Activated CD8-positive, alpha-beta T cell treated with anti-CD3 and anti-CD28 coated beads for 36 hours (primary cell): ENCODE measurements around the gene TRABD2B. TPM values are rescaled to one million over a fixed set of nuclear protein-coding genes. Genes with fewer than 3 reads are reported as not detected.

Experiments
- ATAC-seq: fragments of 200-7000 bp; cut with Tn5 transposase; one replicate; pipeline ENCODE4 v1.10.0; 2021; ENCODE audit warnings: mild to moderate bottlenecking, moderate library complexity
- CTCF ChIA-PET: fragments of 350-600 bp; sonication (Branson Sonifier 250); formaldehyde crosslinking; loops from one replicate; lab custom pipeline; 2021; ENCODE audit warnings: antibody characterized with exemption; lab: Charles Lee
- POLR2A ChIA-PET: fragments of 350-600 bp; sonication (Branson Sonifier 250); formaldehyde crosslinking; loops from one replicate; lab custom pipeline; 2021; ENCODE audit warnings: antibody characterized with exemption; lab: Charles Lee
- DNase-seq: peaks from one replicate; pipeline ENCODE4 v3.0.0-alpha.2; 2020
- H3K27ac Mint-ChIP-seq: one replicate; pipeline ENCODE4 v1.8.0; 2021; ENCODE audit warnings: mild to moderate bottlenecking, mixed read lengths
- H3K27me3 Mint-ChIP-seq: one replicate; pipeline ENCODE4 v1.8.0; 2021; ENCODE audit warnings: mixed read lengths
- H3K36me3 Mint-ChIP-seq: one replicate; pipeline ENCODE4 v1.8.0; 2021; ENCODE audit warnings: low read depth, mixed read lengths
- H3K4me1 Mint-ChIP-seq: one replicate; pipeline ENCODE4 v1.8.0; 2021; ENCODE audit warnings: low read depth, mixed read lengths
- H3K4me3 Mint-ChIP-seq: one replicate; pipeline ENCODE4 v1.8.0; 2021; ENCODE audit warnings: mild to moderate bottlenecking, moderate library complexity, mixed read lengths
- H3K9me3 Mint-ChIP-seq: one replicate; pipeline ENCODE4 v1.8.0; 2021; ENCODE audit warnings: mixed read lengths
- CTCF ChIP-seq: fragments of 200-600 bp; IDR thresholded peaks from one replicate; pipeline ENCODE4 v1.8.0; 2022; ENCODE audit warnings: antibody characterized with exemption, mild to moderate bottlenecking
- intact Hi-C: fragments of 100-400 bp; cut with micrococcal nuclease; formaldehyde crosslinking; loops from one replicate; pipeline ENCODE4 v1.10.0; 2022
- total RNA-seq, 2 experiments: library from RNA; stranded (reverse); gene quantifications; one replicate each; pipeline ENCODE4 v1.2.3, GENCODE V29; 2021

The TRABD2B gene
- total RNA-seq, 2 experiments from 2014 or later: not detected

- ChIA-PET POLR2A (no interaction called here), CTCF (no interaction called here)
- no peak overlapping the region for H3K4me3 Mint-ChIP-seq
- no peak for TF ChIP-seq CTCF
- H3K9me3 Mint-ChIP-seq: no peaks in the 10 kb centered on the region
- peaks cover 8% of the 10 kb centered on the region for H3K27me3 Mint-ChIP-seq
- no peak for ATAC-seq
- intact Hi-C loops: no loop called here
- H3K27ac Mint-ChIP-seq: no peak overlapping the region
- H3K4me1 Mint-ChIP-seq: no peaks in the 10 kb centered on the region
- DNase-seq: no peak
- H3K36me3 Mint-ChIP-seq: no peaks in the 10 kb centered on the region
These were observed 93.5 kb downstream of the TRABD2B start for GRCh38 chr1:47903723-47904122.

GRCh38 chr1:47901001-47901575 is 96.1 kb downstream of the TRABD2B start:
- intact Hi-C loops: no loop called here
- Mint-ChIP-seq H3K4me3 (no peak overlapping the region), H3K4me1 (no peaks in the 10 kb centered on the region), H3K27me3 (peaks cover 3% of the 10 kb centered on the region), H3K36me3 (no peaks in the 10 kb centered on the region), H3K9me3 (no peaks in the 10 kb centered on the region), H3K27ac (no peak overlapping the region)
- no peak for TF ChIP-seq CTCF
- ChIA-PET CTCF (no interaction called here), POLR2A (no interaction called here)
- DNase-seq (no peak), ATAC-seq (no peak)

- Mint-ChIP-seq H3K4me1 (no peaks in the 10 kb centered on the region), H3K27ac (no peak overlapping the region), H3K27me3 (peaks cover 4% of the 10 kb centered on the region), H3K4me3 (no peak overlapping the region), H3K9me3 (no peaks in the 10 kb centered on the region), H3K36me3 (no peaks in the 10 kb centered on the region)
- POLR2A ChIA-PET: no interaction called here
- DNase-seq (no peak), ATAC-seq (no peak)
- CTCF ChIA-PET: no interaction called here
- TF ChIP-seq CTCF: no peak
- intact Hi-C loops: no loop called here
These were observed 98.9 kb downstream of the TRABD2B start for GRCh38 chr1:47898133-47898845.

- no peaks in the 10 kb centered on the region for H3K36me3 Mint-ChIP-seq
- ATAC-seq (no peak), DNase-seq (no peak)
- H3K4me3 Mint-ChIP-seq: no peak overlapping the region
- H3K9me3 Mint-ChIP-seq: no peaks in the 10 kb centered on the region
- H3K27me3 Mint-ChIP-seq: peaks cover 4% of the 10 kb centered on the region
- TF ChIP-seq CTCF: no peak
- no peak overlapping the region for H3K27ac Mint-ChIP-seq
- no peaks in the 10 kb centered on the region for H3K4me1 Mint-ChIP-seq
- ChIA-PET POLR2A (no interaction called here), CTCF (no interaction called here)
- intact Hi-C loops: no loop called here
These were observed 101.7 kb downstream of the TRABD2B start for GRCh38 chr1:47895279-47896125.
